ENCODE results near the gene SLC17A1.
"Not testable (repeated sequence)": the region's sequence is repeated elsewhere in the genome, so short reads cannot be mapped to it uniquely, and the experiment has no call there.

The SLC17A1 gene

GRCh38 chr6:25764611-25765010, 67.2 kb downstream of the SLC17A1 start:
- peaks cover 72% of the 10 kb centered on the region for H3K27me3 ChIP-seq (ENCODE audit: insufficient read depth, low read length)
- H3K27ac ChIP-seq (ENCODE audit: low read depth, low read length) = no peak overlapping the region
- H2AFZ ChIP-seq (ENCODE audit: low read length, unreplicated experiment) = no peak overlapping the region
- H3K79me2 ChIP-seq (ENCODE audit: control insufficient read depth, insufficient read depth, low read length, unreplicated experiment) = no peaks in the 10 kb centered on the region
- H3K4me1 ChIP-seq (ENCODE audit: control insufficient read depth, insufficient read depth, low read length, unreplicated experiment) = no peaks in the 10 kb centered on the region
- no peaks in the 10 kb centered on the region for H3K36me3 ChIP-seq (ENCODE audit: insufficient read depth, low read length)
- no peak overlapping the region for H3K4me3 ChIP-seq (ENCODE audit: low read depth, low read length)

- Histone ChIP-seq H3K4me3 (ENCODE audit: low read depth, low read length) (no peak overlapping the region), H3K27me3 (ENCODE audit: insufficient read depth, low read length) (peaks cover 85% of the 10 kb centered on the region), H2AFZ (ENCODE audit: low read length, unreplicated experiment) (no peak overlapping the region), H3K36me3 (ENCODE audit: insufficient read depth, low read length) (no peaks in the 10 kb centered on the region), H3K79me2 (ENCODE audit: control insufficient read depth, insufficient read depth, low read length, unreplicated experiment) (no peaks in the 10 kb centered on the region), H3K4me1 (ENCODE audit: control insufficient read depth, insufficient read depth, low read length, unreplicated experiment) (no peaks in the 10 kb centered on the region), H3K27ac (ENCODE audit: low read depth, low read length) (no peak overlapping the region)
These were observed 73.8 kb downstream of the SLC17A1 start for GRCh38 chr6:25757936-25758642.

- Histone ChIP-seq H3K27ac (ENCODE audit: low read depth, low read length) (no peak overlapping the region), H3K79me2 (ENCODE audit: control insufficient read depth, insufficient read depth, low read length, unreplicated experiment) (no peaks in the 10 kb centered on the region), H3K27me3 (ENCODE audit: insufficient read depth, low read length) (peaks cover 71% of the 10 kb centered on the region), H3K36me3 (ENCODE audit: insufficient read depth, low read length) (no peaks in the 10 kb centered on the region), H3K4me1 (ENCODE audit: control insufficient read depth, insufficient read depth, low read length, unreplicated experiment) (no peaks in the 10 kb centered on the region), H3K4me3 (ENCODE audit: low read depth, low read length) (no peak overlapping the region), H2AFZ (ENCODE audit: low read length, unreplicated experiment) (no peak overlapping the region)
These were observed 75.2 kb downstream of the SLC17A1 start for GRCh38 chr6:25756382-25757363.

- H3K79me2 ChIP-seq (ENCODE audit: control insufficient read depth, insufficient read depth, low read length, unreplicated experiment) = no peaks in the 10 kb centered on the region
- H3K36me3 ChIP-seq (ENCODE audit: insufficient read depth, low read length) = no peaks in the 10 kb centered on the region
- no peak overlapping the region for H3K4me3 ChIP-seq (ENCODE audit: low read depth, low read length)
- H3K4me1 ChIP-seq (ENCODE audit: control insufficient read depth, insufficient read depth, low read length, unreplicated experiment) = no peaks in the 10 kb centered on the region
- no peak overlapping the region for H2AFZ ChIP-seq (ENCODE audit: low read length, unreplicated experiment)
- H3K27me3 ChIP-seq (ENCODE audit: insufficient read depth, low read length) = peaks cover 60% of the 10 kb centered on the region
- H3K27ac ChIP-seq (ENCODE audit: low read depth, low read length) = no peak overlapping the region
These were observed 76.4 kb downstream of the SLC17A1 start for GRCh38 chr6:25755483-25755882.

- Histone ChIP-seq H3K27me3 (ENCODE audit: insufficient read depth, low read length) (peaks cover 53% of the 10 kb centered on the region), H3K79me2 (ENCODE audit: control insufficient read depth, insufficient read depth, low read length, unreplicated experiment) (no peaks in the 10 kb centered on the region), H3K27ac (ENCODE audit: low read depth, low read length) (no peak within 1 kb of the TSS), H2AFZ (ENCODE audit: low read length, unreplicated experiment) (no peak within 1 kb of the TSS), H3K4me3 (ENCODE audit: low read depth, low read length) (no peak within 1 kb of the TSS), H3K36me3 (ENCODE audit: insufficient read depth, low read length) (no peaks in the 10 kb centered on the region), H3K4me1 (ENCODE audit: control insufficient read depth, insufficient read depth, low read length, unreplicated experiment) (no peaks in the 10 kb centered on the region)
These were observed 77.3 kb downstream of the SLC17A1 start, which contains the start of gene SLC17A4 for GRCh38 chr6:25754535-25754934. Gene SLC17A4, plus strand, starts transcription at chr6:25754742. Its CDS starts 7,221 bp downstream, at chr6:25761963.

GRCh38 chr6:25753079-25753478, 78.8 kb downstream of the SLC17A1 start:
- H3K79me2 ChIP-seq (ENCODE audit: control insufficient read depth, insufficient read depth, low read length, unreplicated experiment) = no peaks in the 10 kb centered on the region
- no peaks in the 10 kb centered on the region for H3K36me3 ChIP-seq (ENCODE audit: insufficient read depth, low read length)
- H3K27ac ChIP-seq (ENCODE audit: low read depth, low read length) = no peak overlapping the region
- H3K4me1 ChIP-seq (ENCODE audit: control insufficient read depth, insufficient read depth, low read length, unreplicated experiment) = no peaks in the 10 kb centered on the region
- peaks cover 41% of the 10 kb centered on the region for H3K27me3 ChIP-seq (ENCODE audit: insufficient read depth, low read length)
- no peak overlapping the region for H2AFZ ChIP-seq (ENCODE audit: low read length, unreplicated experiment)
- H3K4me3 ChIP-seq (ENCODE audit: low read depth, low read length) = no peak overlapping the region

- Histone ChIP-seq H3K36me3 (ENCODE audit: insufficient read depth, low read length) (no peaks in the 10 kb centered on the region), H3K79me2 (ENCODE audit: control insufficient read depth, insufficient read depth, low read length, unreplicated experiment) (no peaks in the 10 kb centered on the region), H3K4me1 (ENCODE audit: control insufficient read depth, insufficient read depth, low read length, unreplicated experiment) (no peaks in the 10 kb centered on the region), H2AFZ (ENCODE audit: low read length, unreplicated experiment) (no peak overlapping the region), H3K4me3 (ENCODE audit: low read depth, low read length) (no peak overlapping the region), H3K27me3 (ENCODE audit: insufficient read depth, low read length) (peaks cover 30% of the 10 kb centered on the region), H3K27ac (ENCODE audit: low read depth, low read length) (no peak overlapping the region)
These were observed 80.9 kb downstream of the SLC17A1 start for GRCh38 chr6:25750906-25751305.

- peaks cover 28% of the 10 kb centered on the region for H3K27me3 ChIP-seq (ENCODE audit: insufficient read depth, low read length)
- no peak overlapping the region for H3K4me3 ChIP-seq (ENCODE audit: low read depth, low read length)
- H3K79me2 ChIP-seq (ENCODE audit: control insufficient read depth, insufficient read depth, low read length, unreplicated experiment) = no peaks in the 10 kb centered on the region
- H3K4me1 ChIP-seq (ENCODE audit: control insufficient read depth, insufficient read depth, low read length, unreplicated experiment) = no peaks in the 10 kb centered on the region
- H3K36me3 ChIP-seq (ENCODE audit: insufficient read depth, low read length) = no peaks in the 10 kb centered on the region
- H3K27ac ChIP-seq (ENCODE audit: low read depth, low read length) = no peak overlapping the region
- H2AFZ ChIP-seq (ENCODE audit: low read length, unreplicated experiment) = no peak overlapping the region
These were observed 82.0 kb downstream of the SLC17A1 start for GRCh38 chr6:25749837-25750236.

GRCh38 chr6:25748601-25749517, 83.0 kb downstream of the SLC17A1 start:
- H3K79me2 ChIP-seq (ENCODE audit: control insufficient read depth, insufficient read depth, low read length, unreplicated experiment); H3K4me1 ChIP-seq (ENCODE audit: control insufficient read depth, insufficient read depth, low read length, unreplicated experiment); H3K27ac ChIP-seq (ENCODE audit: low read depth, low read length); H2AFZ ChIP-seq (ENCODE audit: low read length, unreplicated experiment); H3K36me3 ChIP-seq (ENCODE audit: insufficient read depth, low read length); H3K4me3 ChIP-seq (ENCODE audit: low read depth, low read length): not testable (repeated sequence)
- peaks cover 20% of the 10 kb centered on the region for H3K27me3 ChIP-seq (ENCODE audit: insufficient read depth, low read length)

GRCh38 chr6:25748049-25748448, 83.8 kb downstream of the SLC17A1 start:
- Histone ChIP-seq H3K27me3 (ENCODE audit: insufficient read depth, low read length) (peaks cover 15% of the 10 kb centered on the region), H3K27ac (ENCODE audit: low read depth, low read length) (no peak overlapping the region), H3K4me3 (ENCODE audit: low read depth, low read length) (no peak overlapping the region), H3K79me2 (ENCODE audit: control insufficient read depth, insufficient read depth, low read length, unreplicated experiment) (no peaks in the 10 kb centered on the region), H3K36me3 (ENCODE audit: insufficient read depth, low read length) (no peaks in the 10 kb centered on the region), H3K4me1 (ENCODE audit: control insufficient read depth, insufficient read depth, low read length, unreplicated experiment) (no peaks in the 10 kb centered on the region), H2AFZ (ENCODE audit: low read length, unreplicated experiment) (no peak overlapping the region)

Measured in ACC112 (cell line).